Measurements from ENCODE around the gene RIPOR2.

Gene RIPOR2

DNA sequence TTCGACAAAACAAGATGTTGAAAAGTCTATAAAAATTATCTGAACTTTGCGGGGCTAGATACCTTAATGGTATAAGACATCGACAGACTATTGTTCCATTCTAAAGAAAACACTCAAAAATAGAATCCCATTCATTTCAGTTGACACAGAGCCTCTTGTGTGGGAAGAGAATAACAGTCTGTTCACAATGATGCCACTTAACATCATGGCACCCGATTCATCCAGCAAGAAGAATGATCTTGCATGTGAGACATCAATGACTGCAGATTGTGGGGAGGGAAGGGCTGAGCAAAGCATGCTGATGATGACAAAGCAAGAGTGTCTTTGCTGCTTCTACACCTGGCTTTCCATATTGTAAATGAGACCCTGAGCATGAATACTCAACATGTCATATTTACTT is 87.3 kb downstream of the RIPOR2 start:
- H3K27ac ChIP-seq, result no peak overlapping the region
- TF ChIP-seq, protein P1, sequence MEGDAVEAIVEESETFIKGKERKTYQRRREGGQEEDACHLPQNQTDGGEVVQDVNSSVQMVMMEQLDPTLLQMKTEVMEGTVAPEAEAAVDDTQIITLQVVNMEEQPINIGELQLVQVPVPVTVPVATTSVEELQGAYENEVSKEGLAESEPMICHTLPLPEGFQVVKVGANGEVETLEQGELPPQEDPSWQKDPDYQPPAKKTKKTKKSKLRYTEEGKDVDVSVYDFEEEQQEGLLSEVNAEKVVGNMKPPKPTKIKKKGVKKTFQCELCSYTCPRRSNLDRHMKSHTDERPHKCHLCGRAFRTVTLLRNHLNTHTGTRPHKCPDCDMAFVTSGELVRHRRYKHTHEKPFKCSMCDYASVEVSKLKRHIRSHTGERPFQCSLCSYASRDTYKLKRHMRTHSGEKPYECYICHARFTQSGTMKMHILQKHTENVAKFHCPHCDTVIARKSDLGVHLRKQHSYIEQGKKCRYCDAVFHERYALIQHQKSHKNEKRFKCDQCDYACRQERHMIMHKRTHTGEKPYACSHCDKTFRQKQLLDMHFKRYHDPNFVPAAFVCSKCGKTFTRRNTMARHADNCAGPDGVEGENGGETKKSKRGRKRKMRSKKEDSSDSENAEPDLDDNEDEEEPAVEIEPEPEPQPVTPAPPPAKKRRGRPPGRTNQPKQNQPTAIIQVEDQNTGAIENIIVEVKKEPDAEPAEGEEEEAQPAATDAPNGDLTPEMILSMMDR (conservative IDR thresholded peaks at IDR 0.05), result no peak

DNA sequence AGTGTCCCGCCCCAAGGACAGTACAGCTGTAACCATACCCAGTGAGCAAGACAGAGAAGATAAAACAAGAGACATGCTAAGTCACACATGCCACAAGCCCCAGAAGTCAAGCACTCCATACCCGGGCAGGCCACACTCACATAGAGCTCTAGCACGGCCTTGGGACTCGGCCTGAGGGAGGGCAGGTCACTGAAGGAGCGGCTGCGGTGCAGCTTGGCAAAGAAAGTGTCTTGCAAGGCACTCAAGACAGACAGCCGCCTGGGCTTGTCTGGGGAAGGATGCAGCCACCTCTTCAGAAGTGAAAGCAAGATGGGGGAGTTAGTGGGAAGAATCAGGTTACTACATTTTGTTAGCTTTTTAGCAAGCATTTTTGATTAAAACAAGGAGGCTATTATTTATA is 88.4 kb downstream of the RIPOR2 start:
- H3K27ac ChIP-seq, result no peak overlapping the region
- TF ChIP-seq, protein P1 (conservative IDR thresholded peaks at IDR 0.05), result no peak

DNA sequence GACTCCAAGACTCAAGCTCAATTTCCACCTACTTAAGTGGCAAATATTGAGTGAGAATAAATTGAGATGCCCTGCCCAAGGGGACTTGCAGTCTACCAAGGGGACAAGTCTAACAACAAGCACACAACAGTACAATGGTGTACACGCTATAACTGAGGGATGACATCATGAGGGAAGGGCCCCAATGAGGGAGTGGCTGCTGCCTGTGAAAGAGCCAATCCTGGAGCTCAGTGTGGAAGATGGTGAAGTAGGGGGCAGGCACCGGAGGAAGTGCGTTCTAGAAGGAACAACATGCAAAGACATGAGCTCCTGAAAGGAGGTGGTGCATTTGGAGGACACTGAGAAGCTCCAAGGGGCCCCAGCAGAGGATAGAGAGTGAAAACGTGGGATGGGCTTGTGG is 90.2 kb downstream of the RIPOR2 start:
- TF ChIP-seq, protein P1 (conservative IDR thresholded peaks at IDR 0.05), result no peak
- no peak overlapping the region for H3K27ac ChIP-seq

DNA sequence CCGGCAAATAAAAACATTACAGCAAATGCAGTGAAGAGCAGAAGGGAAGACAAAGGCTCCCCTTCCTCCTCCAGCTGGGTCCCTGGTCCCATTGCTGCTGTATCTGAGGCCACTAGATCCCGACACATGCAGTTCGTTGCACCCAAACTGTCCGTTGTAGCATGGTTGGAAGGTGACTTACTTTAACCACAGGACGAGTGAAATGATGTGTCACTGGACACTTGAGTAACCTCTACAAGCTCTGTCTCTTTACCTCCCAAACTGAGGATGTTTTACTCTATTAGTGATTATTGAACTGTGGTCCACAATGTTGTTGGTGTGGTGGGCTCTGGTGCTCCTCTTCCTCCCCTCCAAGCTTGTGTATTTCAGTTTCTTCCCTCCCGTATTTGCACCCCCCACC is 90.9 kb downstream of the RIPOR2 start:
- TF ChIP-seq, protein P1 (conservative IDR thresholded peaks at IDR 0.05), result no peak
- H3K27ac ChIP-seq, result no peak overlapping the region

DNA sequence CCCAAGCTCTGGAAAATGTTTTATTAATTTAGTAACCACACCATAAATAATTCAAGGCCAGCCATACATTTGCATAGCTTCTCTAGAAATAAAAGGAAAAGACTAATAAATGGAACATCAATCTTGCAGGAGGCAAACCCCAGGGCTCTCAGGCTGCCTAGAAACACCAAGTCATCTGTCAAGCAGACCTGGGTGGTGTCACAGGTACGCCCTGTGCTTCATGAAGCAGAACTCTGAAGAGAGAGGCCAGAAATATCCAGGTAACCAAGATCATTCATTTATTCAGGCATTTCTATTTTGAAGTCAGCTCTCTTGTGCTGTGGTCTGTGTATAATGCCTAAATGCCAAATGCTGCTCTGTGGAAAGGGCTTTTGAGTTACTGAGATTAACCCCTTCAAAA is 91.7 kb downstream of the RIPOR2 start:
- TF ChIP-seq, protein P1 (conservative IDR thresholded peaks at IDR 0.05), result no peak
- H3K27ac ChIP-seq, result no peak overlapping the region

DNA sequence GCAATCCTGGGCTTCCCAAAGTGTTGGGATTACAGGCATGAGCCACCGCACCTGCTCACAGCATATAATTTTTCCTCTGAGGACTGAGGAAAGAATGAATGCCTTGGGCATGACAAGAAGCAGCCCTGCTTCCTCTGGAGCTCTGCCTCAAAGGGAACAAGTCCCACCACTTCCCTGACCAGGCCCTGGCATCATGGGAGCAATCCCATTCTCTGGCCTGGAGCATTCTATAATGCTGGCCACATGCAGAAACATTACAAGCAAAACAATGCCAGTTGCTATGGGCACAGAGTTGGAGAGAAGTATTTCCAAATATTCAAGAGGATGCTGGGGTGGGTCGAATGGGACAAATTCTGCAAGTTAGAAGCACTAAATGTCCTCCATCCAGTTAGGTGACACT is 95.6 kb downstream of the RIPOR2 start:
- TF ChIP-seq, protein P1 (conservative IDR thresholded peaks at IDR 0.05), result no peak
- no peak overlapping the region for H3K27ac ChIP-seq

DNA sequence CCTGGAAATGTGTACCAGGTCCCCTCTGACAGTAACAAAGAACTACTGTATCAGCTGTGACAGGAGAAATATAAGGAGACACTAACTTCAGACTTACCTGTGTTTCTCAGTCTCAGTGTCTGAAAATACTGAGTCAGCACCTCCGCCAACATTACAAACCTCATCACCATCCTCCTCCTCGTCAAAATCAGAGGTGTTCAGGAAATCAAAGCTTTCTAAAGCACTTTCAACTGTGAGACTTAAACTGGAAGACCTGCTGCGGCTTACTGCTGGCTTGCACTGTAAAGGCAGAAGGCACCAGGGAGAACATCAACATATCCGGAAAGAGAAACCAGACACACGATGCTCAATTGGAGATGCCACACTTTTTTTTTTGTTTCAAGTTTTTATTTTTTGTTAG is 96.8 kb downstream of the RIPOR2 start:
- no peak overlapping the region for H3K27ac ChIP-seq
- TF ChIP-seq, protein P1 (conservative IDR thresholded peaks at IDR 0.05), result no peak

DNA sequence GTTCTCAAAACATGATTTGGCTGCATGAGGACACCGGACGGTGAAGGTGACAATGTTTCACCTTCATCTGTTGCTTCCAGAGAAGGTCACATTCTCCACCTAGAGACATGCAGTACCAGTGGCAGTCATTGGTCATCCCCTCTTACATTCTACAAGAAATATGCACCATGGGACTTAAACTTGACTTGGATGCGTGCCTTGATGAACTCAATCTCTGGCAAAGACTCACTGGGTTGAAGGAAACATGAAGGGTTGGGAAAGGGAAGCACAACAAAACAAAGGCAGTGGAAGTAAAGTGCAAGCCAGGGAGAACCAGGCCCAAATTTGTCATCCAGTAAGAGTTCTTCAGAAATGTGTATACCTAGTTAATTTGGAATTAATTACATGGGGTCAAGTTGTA is 97.7 kb downstream of the RIPOR2 start:
- TF ChIP-seq, protein P1 (conservative IDR thresholded peaks at IDR 0.05), result no peak
- no peak overlapping the region for H3K27ac ChIP-seq

Measured in VCaP (cell line).